Sigmoid colon (tissue), 7 donors: ENCODE results near the gene ANTXR1. TPM values are rescaled to one million over a fixed set of nuclear protein-coding genes. Genes with fewer than 3 reads are reported as not detected.
A peak's percentile ranks its signal among the peaks of the same experiment; 100 is the strongest.

ENCODE experiments used
- DNase-seq: peaks from one replicate; pipeline ENCODE4 v3.0.0-alpha.2; 2019
- H3K27ac ChIP-seq, 4 donors: fragments of 200-600 bp; sonication (generic); one replicate each; pipeline ENCODE4 v1.5.1; 2016 to 2019; ENCODE audit warnings: mild to moderate bottlenecking in 1 of 4
- H3K27me3 ChIP-seq, 3 donors: fragments of 200-600 bp; sonication (generic); one replicate each; pipeline ENCODE4 v1.5.1; 2019; ENCODE audit warnings: mild to moderate bottlenecking in 1 of 3
- H3K36me3 ChIP-seq, 4 donors: fragments of 200-600 bp; sonication (generic); one replicate each; pipeline ENCODE4 v1.5.1; 2016 to 2019
- H3K4me1 ChIP-seq, 4 donors: fragments of 200-600 bp; sonication (generic); one replicate each; pipeline ENCODE4 v1.5.1; 2017 to 2019
- H3K4me3 ChIP-seq, 4 donors: fragments of 200-600 bp; sonication (generic); one replicate each; pipeline ENCODE4 v1.5.1; 2017 to 2019; ENCODE audit warnings: mild to moderate bottlenecking in 2 of 4, moderate library complexity in 1 of 4
- H3K9me3 ChIP-seq, 4 donors: fragments of 200-600 bp in 3 of 4; sonication (generic) in 3 of 4; one replicate each; pipeline versions ENCODE4 v1.5.1 to v1.6.1; 2013 to 2019
- EP300 ChIP-seq, 4 donors: sonication (generic); formaldehyde crosslinking; IDR thresholded peaks; one replicate each; pipeline ENCODE4 v1.6.1; 2017; ENCODE audit warnings: antibody characterized with exemption in 4 of 4
- POLR2A ChIP-seq, 2 donors: fragments of 450-650 bp; IDR thresholded peaks; one replicate each; pipeline ENCODE4 v1.6.1; 2016; ENCODE audit warnings: antibody characterized with exemption in 2 of 2, mild to moderate bottlenecking in 2 of 2, moderate library complexity in 2 of 2
- POLR2AphosphoS5 ChIP-seq, 4 donors: sonication (generic); formaldehyde crosslinking; IDR thresholded peaks; one replicate each; pipeline ENCODE4 v1.6.1; 2017; ENCODE audit warnings: antibody characterized with exemption in 4 of 4
- WGBS, 2 donors: extraction: QIAGEN DNeasy Blood & Tissue Kit; methylation state at CpG; one replicate each; pipeline ENCODE4 v1.1.7; 2013; 5-methylcytosine and 5-hydroxymethylcytosine counted together
- intact Hi-C: fragments of 100-400 bp; cut with DNase I; formaldehyde crosslinking; loops from one replicate; pipeline ENCODE4 v1.15.1; 2023
- polyA plus RNA-seq, 3 donors: library from polyadenylated mRNA; stranded (reverse); fragments of 200-250 nt; gene quantifications; one replicate each; pipeline ENCODE4 v1.2.3, GENCODE V29; 2013
- total RNA-seq, 4 donors: library from RNA; depleted of rRNA; stranded (reverse); fragments of >200 nt; gene quantifications; one replicate each; pipeline ENCODE4 v1.1.0, GENCODE V29; 2016
- TF ChIP-seq, protein P1 (sequence below), 4 experiments: fragments of 450-650 bp in 3 of 4; fragments of 200-600 bp in 1 of 4; IDR thresholded peaks; one replicate each; pipeline ENCODE4 v1.5.1; 2016 to 2019; ENCODE audit warnings: antibody characterized with exemption in 4 of 4, mild to moderate bottlenecking in 3 of 4, moderate library complexity in 2 of 4
- donor health status: healthy with polysubstance abuse.
- donor health status: Bipolar disorder and iron deficiency.
- donor health status: healthy.

Gene ANTXR1
- total and polyA plus RNA-seq, 7 donors: 3.0 to 79.8 (median 44.6) TPM

GRCh38 chr2:69111076-69111475 is 98.1 kb downstream of the ANTXR1 start:
- Histone ChIP-seq H3K27me3 (no peaks in the 10 kb centered on the region), H3K27ac (peak overlapping the region in 3 of 4 donors; percentile 45 to 67 (median 51)), H3K4me3 (no peak overlapping the region), H3K9me3 (no peaks in the 10 kb centered on the region), H3K4me1 (peaks cover 0 to 40% (median 36%) of the 10 kb centered on the region in 4 donors), H3K36me3 (no peaks in the 10 kb centered on the region)
- no peak for TF ChIP-seq EP300 (IDR thresholded peaks at IDR 0.05)
- no peak for TF ChIP-seq POLR2A (IDR thresholded peaks at IDR 0.05)
- peak in 1 of 4 donors; percentile 5 for TF ChIP-seq POLR2AphosphoS5 (IDR thresholded peaks at IDR 0.05)
- TF ChIP-seq, protein P1, sequence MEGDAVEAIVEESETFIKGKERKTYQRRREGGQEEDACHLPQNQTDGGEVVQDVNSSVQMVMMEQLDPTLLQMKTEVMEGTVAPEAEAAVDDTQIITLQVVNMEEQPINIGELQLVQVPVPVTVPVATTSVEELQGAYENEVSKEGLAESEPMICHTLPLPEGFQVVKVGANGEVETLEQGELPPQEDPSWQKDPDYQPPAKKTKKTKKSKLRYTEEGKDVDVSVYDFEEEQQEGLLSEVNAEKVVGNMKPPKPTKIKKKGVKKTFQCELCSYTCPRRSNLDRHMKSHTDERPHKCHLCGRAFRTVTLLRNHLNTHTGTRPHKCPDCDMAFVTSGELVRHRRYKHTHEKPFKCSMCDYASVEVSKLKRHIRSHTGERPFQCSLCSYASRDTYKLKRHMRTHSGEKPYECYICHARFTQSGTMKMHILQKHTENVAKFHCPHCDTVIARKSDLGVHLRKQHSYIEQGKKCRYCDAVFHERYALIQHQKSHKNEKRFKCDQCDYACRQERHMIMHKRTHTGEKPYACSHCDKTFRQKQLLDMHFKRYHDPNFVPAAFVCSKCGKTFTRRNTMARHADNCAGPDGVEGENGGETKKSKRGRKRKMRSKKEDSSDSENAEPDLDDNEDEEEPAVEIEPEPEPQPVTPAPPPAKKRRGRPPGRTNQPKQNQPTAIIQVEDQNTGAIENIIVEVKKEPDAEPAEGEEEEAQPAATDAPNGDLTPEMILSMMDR (IDR thresholded peaks at IDR 0.05): no peak
- intact Hi-C loops: loop anchor here (10.0 kb wide), 2 partner anchors 64 to 96 kb away; partner anchors contain the start of gene ANTXR1
- DNase-seq: no peak
- WGBS, 2 donors: 67 to 73% methylated on average over 1 of the region's 1 CpG

DNA sequence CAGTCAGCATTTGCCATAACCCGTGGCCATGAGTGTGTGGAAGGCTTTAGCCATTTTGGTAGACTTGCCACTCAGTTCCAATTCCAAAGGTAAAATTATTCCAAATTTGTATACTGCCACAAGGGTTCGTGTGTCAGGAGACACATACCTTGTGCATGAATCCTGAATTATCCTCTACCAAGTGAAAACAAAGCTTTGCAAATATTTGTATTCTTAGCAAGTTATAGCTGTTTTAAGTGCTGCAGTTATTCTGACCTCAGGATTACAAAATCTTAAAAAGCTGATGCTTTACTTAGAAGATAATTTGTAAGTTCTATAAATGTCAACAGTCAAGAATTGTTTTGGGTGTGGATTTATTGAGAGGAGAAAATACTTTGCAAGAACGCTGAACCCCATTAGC is 100.6 kb downstream of the ANTXR1 start:
- DNase-seq: no peak
- 44 to 68% methylated on average over 3 of the region's 3 CpGs for WGBS, 2 donors
- H3K27ac ChIP-seq: peak overlapping the region in 1 of 4 donors; percentile 15
- TF ChIP-seq POLR2A (IDR thresholded peaks at IDR 0.05) (no peak), EP300 (IDR thresholded peaks at IDR 0.05) (no peak), POLR2AphosphoS5 (IDR thresholded peaks at IDR 0.05) (no peak)
- TF ChIP-seq, protein P1 (IDR thresholded peaks at IDR 0.05): no peak
- H3K4me3 ChIP-seq: no peak overlapping the region
- peaks cover 0 to 52% (median 48%) of the 10 kb centered on the region in 4 donors for H3K4me1 ChIP-seq
- H3K36me3 ChIP-seq: no peaks in the 10 kb centered on the region
- no peaks in the 10 kb centered on the region for H3K27me3 ChIP-seq
- intact Hi-C loops: loop anchor here (10.0 kb wide), 2 partner anchors 61 to 99 kb away; partner anchors contain the start of gene ANTXR1
- H3K9me3 ChIP-seq: no peaks in the 10 kb centered on the region

GRCh38 chr2:69114534-69114933 is 101.6 kb downstream of the ANTXR1 start:
- Histone ChIP-seq H3K4me1 (peaks cover 0 to 52% (median 49%) of the 10 kb centered on the region in 4 donors), H3K9me3 (no peaks in the 10 kb centered on the region), H3K4me3 (no peak overlapping the region), H3K27ac (peak overlapping the region in 1 of 4 donors; percentile 81), H3K27me3 (no peaks in the 10 kb centered on the region), H3K36me3 (no peaks in the 10 kb centered on the region)
- intact Hi-C loops: loop anchor here (10.0 kb wide), 2 partner anchors 60 to 100 kb away; partner anchors contain the start of gene ANTXR1
- 44 to 93% methylated on average over 1 of the region's 1 CpG for WGBS, 2 donors
- TF ChIP-seq POLR2A (IDR thresholded peaks at IDR 0.05): no peak
- TF ChIP-seq EP300 (IDR thresholded peaks at IDR 0.05): no peak
- TF ChIP-seq, protein P1 (IDR thresholded peaks at IDR 0.05): no peak
- no peak for TF ChIP-seq POLR2AphosphoS5 (IDR thresholded peaks at IDR 0.05)
- DNase-seq: no peak

GRCh38 chr2:69116438-69116837 is 103.5 kb downstream of the ANTXR1 start:
- no peaks in the 10 kb centered on the region for H3K36me3 ChIP-seq
- TF ChIP-seq EP300 (IDR thresholded peaks at IDR 0.05) (no peak), POLR2A (IDR thresholded peaks at IDR 0.05) (no peak), POLR2AphosphoS5 (IDR thresholded peaks at IDR 0.05) (no peak)
- TF ChIP-seq, protein P1 (IDR thresholded peaks at IDR 0.05): no peak
- no peaks in the 10 kb centered on the region for H3K27me3 ChIP-seq
- intact Hi-C loops: loop anchor here (5.0 to 10.0 kb wide), 3 partner anchors 58 to 191 kb away; partner anchors contain the start of gene ANTXR1
- H3K4me1 ChIP-seq: peaks cover 0 to 42% (median 35%) of the 10 kb centered on the region in 4 donors
- no peak overlapping the region for H3K4me3 ChIP-seq
- DNase-seq: no peak
- H3K9me3 ChIP-seq: no peaks in the 10 kb centered on the region
- 68 to 73% methylated on average over 4 of the region's 4 CpGs for WGBS, 2 donors
- peak overlapping the region in 3 of 4 donors; percentile 76 to 81 (median 81) for H3K27ac ChIP-seq
